ENCODE measurements around the gene OLIG1. TPM values are rescaled to one million over a fixed set of nuclear protein-coding genes. Genes with fewer than 3 reads are reported as not detected.

OLIG1 gene
- total RNA-seq, 1 donor from 2014 or later: not detected

DNA sequence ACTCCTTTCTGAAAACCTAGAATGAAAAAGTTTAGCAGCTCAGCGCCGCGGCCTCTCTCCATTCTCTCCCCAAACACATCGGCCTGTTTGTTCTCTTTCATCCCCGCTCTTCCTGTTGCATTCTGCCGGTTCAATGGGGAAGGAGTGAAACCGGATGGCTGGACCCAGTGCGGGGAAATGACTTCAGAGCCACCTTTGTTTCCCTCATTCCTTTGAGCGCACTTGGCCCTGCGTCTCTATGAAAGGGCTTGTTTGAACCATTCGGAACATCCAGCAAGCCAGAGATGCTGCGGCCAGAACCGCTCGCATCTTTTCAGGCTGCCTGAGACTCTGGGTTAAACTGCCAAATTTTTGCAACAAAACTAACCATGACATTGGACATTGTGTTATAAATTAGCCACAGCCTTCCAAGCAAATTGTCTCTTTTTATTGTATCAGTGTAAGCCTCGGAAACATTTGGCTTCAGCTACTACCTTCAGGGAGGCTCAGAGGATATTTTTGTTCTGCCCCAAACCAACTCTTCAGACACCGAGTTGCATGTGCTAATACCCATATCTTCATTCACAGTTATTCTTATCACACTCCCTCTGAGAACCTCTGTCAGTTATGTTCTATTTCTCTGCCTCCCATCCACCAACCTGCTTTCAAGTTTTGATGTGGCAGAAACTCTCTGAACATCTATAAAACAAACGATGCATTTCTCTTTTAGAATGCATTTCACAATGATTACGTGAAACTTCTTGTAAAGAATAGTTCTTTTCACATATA is 5.1 kb upstream of the OLIG1 start:
- Histone ChIP-seq H3K27me3 (peaks cover 6% of the 10 kb centered on the region), H3K4me3 (no peak overlapping the region)
- no peak for TF ChIP-seq CTCF (IDR thresholded peaks at IDR 0.05)
- no peak for TF ChIP-seq POLR2A (IDR thresholded peaks at IDR 0.05)
- no peak for TF ChIP-seq POLR2AphosphoS5 (IDR thresholded peaks at IDR 0.05; ENCODE audit: insufficient read depth in 1 of 2, low read depth in 1 of 2)

GRCh38 chr21:33067043-33067442 is 2.9 kb upstream of the OLIG1 start:
- intact Hi-C loops (cut with DNase I): no loop called here
- Histone ChIP-seq H3K4me3 (no peak overlapping the region), H3K36me3 (no peaks in the 10 kb centered on the region), H3K9me3 (no peaks in the 10 kb centered on the region), H3K27me3 (peaks cover 6% of the 10 kb centered on the region), H3K27ac (no peak overlapping the region), H3K4me1 (peaks cover 12% of the 10 kb centered on the region)
- no peak for TF ChIP-seq CTCF (IDR thresholded peaks at IDR 0.05)
- no peak for TF ChIP-seq POLR2AphosphoS5 (IDR thresholded peaks at IDR 0.05; ENCODE audit: insufficient read depth in 1 of 2, low read depth in 1 of 2)
- no peak for TF ChIP-seq POLR2A (IDR thresholded peaks at IDR 0.05)
- no peak for DNase-seq (ENCODE audit: extremely low spot score in 2 of 2)

More for the DNA sequence above, 5.1 kb upstream of the OLIG1 start:
- intact Hi-C loops (cut with DNase I): no loop called here
- Histone ChIP-seq H3K9me3 (no peaks in the 10 kb centered on the region), H3K4me1 (no peaks in the 10 kb centered on the region), H3K36me3 (no peaks in the 10 kb centered on the region), H3K27ac (no peak overlapping the region)
- no peak for DNase-seq (ENCODE audit: extremely low spot score in 2 of 2)

DNA sequence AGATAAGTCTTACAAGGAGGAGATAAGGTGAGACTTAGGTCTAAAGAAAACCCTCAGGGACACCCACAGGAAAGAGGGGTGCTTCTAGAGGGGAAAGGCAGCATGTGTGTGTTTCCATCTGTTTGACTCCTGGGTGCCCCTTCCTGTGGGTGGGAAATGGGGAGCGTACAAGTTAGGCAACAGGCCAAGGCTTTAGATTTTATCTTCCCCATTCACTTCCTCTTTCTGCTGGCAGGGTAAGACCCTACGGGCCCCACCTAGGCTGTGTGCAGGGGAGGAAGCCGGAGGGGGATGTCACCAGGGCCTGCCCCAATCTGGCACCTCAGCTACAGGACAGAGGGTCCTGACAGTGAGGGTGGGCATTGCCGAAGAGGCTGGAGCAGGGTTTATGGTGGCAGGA is 2.5 kb upstream of the OLIG1 start:
- H3K27me3 ChIP-seq: peaks cover 6% of the 10 kb centered on the region
- TF ChIP-seq POLR2AphosphoS5 (IDR thresholded peaks at IDR 0.05; ENCODE audit: insufficient read depth in 1 of 2, low read depth in 1 of 2) (no peak), POLR2A (IDR thresholded peaks at IDR 0.05) (no peak), CTCF (IDR thresholded peaks at IDR 0.05) (no peak)
- intact Hi-C loops (cut with DNase I): no loop called here

DNA sequence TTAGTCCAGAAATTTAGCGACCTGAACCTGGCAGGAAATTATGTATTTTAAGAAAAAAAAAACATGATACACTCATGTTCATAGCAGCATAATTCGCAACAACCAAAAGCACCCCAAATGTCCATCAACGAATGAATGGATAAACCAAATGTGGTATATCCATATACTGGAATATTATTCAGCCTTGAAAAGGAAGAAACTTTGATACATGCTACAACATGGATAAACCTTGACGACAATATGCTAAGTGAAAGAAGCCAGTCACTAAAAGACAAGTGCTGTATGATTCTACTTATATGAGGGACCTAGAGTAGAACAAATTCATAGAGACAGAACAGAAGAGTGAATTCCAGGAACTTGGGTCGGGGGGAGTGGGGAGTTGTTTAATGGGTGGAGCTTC is 698 bp upstream of the OLIG1 start:
- DNase-seq (ENCODE audit: extremely low spot score in 2 of 2): no peak
- Histone ChIP-seq H3K4me3 (no peak overlapping the region), H3K4me1 (peaks cover 13% of the 10 kb centered on the region), H3K27me3 (peaks cover 6% of the 10 kb centered on the region), H3K36me3 (no peaks in the 10 kb centered on the region), H3K27ac (no peak overlapping the region), H3K9me3 (no peaks in the 10 kb centered on the region)
- intact Hi-C loops (cut with DNase I): no loop called here
- TF ChIP-seq POLR2A (IDR thresholded peaks at IDR 0.05) (no peak), CTCF (IDR thresholded peaks at IDR 0.05) (no peak), POLR2AphosphoS5 (IDR thresholded peaks at IDR 0.05; ENCODE audit: insufficient read depth in 1 of 2, low read depth in 1 of 2) (no peak)

More for the DNA sequence above, 2.5 kb upstream of the OLIG1 start:
- Histone ChIP-seq H3K9me3 (no peaks in the 10 kb centered on the region), H3K4me1 (peaks cover 13% of the 10 kb centered on the region), H3K36me3 (no peaks in the 10 kb centered on the region), H3K27ac (no peak overlapping the region), H3K4me3 (no peak overlapping the region)
- DNase-seq (ENCODE audit: extremely low spot score in 2 of 2): no peak

DNA sequence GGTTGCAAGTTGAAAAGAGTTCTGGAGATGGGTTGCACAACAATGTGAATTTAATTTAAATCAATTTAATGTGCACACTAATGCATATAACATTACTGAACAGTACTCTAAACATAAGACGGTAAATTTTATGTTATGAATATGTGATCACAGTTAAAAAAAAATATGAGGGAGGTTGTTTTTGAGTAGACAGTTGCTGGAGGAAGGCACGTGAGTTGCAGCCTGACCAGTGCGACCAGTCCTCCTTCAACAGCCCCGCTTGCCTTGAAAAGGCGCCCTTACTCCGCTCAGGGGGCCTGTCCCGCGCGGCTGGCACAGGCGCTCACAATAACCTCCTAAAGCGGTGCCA is 322 bp upstream of the OLIG1 start:
- intact Hi-C loops (cut with DNase I): no loop called here
- H3K4me3 ChIP-seq: peak overlapping the region in 1 of 2 donors; percentile 40
- H3K27ac ChIP-seq: no peak overlapping the region
- H3K4me1 ChIP-seq: peaks cover 13% of the 10 kb centered on the region
- peaks cover 6% of the 10 kb centered on the region for H3K27me3 ChIP-seq
- DNase-seq (ENCODE audit: extremely low spot score in 2 of 2): no peak
- H3K9me3 ChIP-seq: no peaks in the 10 kb centered on the region
- TF ChIP-seq CTCF (IDR thresholded peaks at IDR 0.05): no peak
- no peak for TF ChIP-seq POLR2AphosphoS5 (IDR thresholded peaks at IDR 0.05; ENCODE audit: insufficient read depth in 1 of 2, low read depth in 1 of 2)
- no peak for TF ChIP-seq POLR2A (IDR thresholded peaks at IDR 0.05)
- no peaks in the 10 kb centered on the region for H3K36me3 ChIP-seq
